Psoas muscle (tissue), 8 donors: Measurements from ENCODE around the gene ARMC12. TPM values are rescaled to one million over a fixed set of nuclear protein-coding genes. Genes with fewer than 3 reads are reported as not detected.

ENCODE experiments used
- ATAC-seq, 4 donors: fragments of 200-7000 bp; cut with Tn5 transposase; one replicate each; pipeline ENCODE4 v1.9.1; 2020; ENCODE audit warnings: moderate library complexity in 3 of 4, mild to moderate bottlenecking in 2 of 4
- DNase-seq, 2 donors: peaks; one replicate each; pipeline ENCODE4 v3.0.0-alpha.2; 2020
- H3K27ac ChIP-seq: fragments of 200-600 bp; one replicate; pipeline ENCODE4 v1.8.0; 2022
- H3K27me3 ChIP-seq, 3 donors: fragments of 200-600 bp in 1 of 3; one replicate each; pipeline versions ENCODE4 v1.6.1 to v1.8.0; 2013 to 2022; ENCODE audit warnings: low read length in 2 of 3, mild to moderate bottlenecking in 2 of 3, moderate library complexity in 1 of 3; ENCODE audit not compliant: insufficient read depth in 3 of 3
- H3K36me3 ChIP-seq, 2 donors: fragments of 200-600 bp in 1 of 2; one replicate each; pipeline versions ENCODE4 v1.6.1 to v1.8.0; 2013 to 2022; ENCODE audit warnings: low read depth in 1 of 2, mild to moderate bottlenecking in 1 of 2, moderate library complexity in 1 of 2; ENCODE audit not compliant: insufficient read depth in 1 of 2
- H3K4me1 ChIP-seq: fragments of 200-600 bp; one replicate; pipeline ENCODE4 v1.8.0; 2022
- H3K4me3 ChIP-seq: fragments of 200-600 bp; one replicate; pipeline ENCODE4 v1.8.0; 2022; ENCODE audit warnings: mild to moderate bottlenecking
- H3K9me3 ChIP-seq: fragments of 200-600 bp; one replicate; pipeline ENCODE4 v1.8.0; 2022
- WGBS, 3 donors: extraction: QIAGEN DNeasy Blood & Tissue Kit; methylation state at CpG; one replicate each; pipeline versions ENCODE4 v1.1.6 to v1.1.7; 2013; 5-methylcytosine and 5-hydroxymethylcytosine counted together
- intact Hi-C, 2 donors: fragments of 100-400 bp; cut with DNase I; formaldehyde crosslinking; loops; one replicate each; pipeline versions ENCODE4 v1.11.0 to v1.14.2; 2022
- polyA plus RNA-seq, 3 donors: library from polyadenylated mRNA; stranded (reverse); fragments of 200-250 nt; gene quantifications; one replicate each; pipeline ENCODE4 v1.2.3, GENCODE V29; 2013
- total RNA-seq, 4 donors: library from RNA; stranded (reverse); fragmentation: NEBNext Ultra II Directional in 2 of 4; extraction: Animal tissue kit (Norgen Biotek cat#: 25700) in 2 of 4; gene quantifications; one replicate each; pipeline versions ENCODE4 v1.2.1 to v1.2.4, GENCODE V29; 2021 to 2023
- TF ChIP-seq, protein P1 (sequence below): fragments of 200-600 bp; IDR thresholded peaks from one replicate; pipeline ENCODE4 v1.8.0; 2022; ENCODE audit warnings: antibody characterized with exemption
- donor health status: healthy with polysubstance abuse.
- donor health status: DM: no; HTN: no; CAD: no; lungs with moderate emphysema.
- donor health status: Bipolar disorder and iron deficiency.
- donor health status: healthy.
- donor health status: DM: yes; HTN: yes; CAD: no.
- donor health status: DM: no; HTN: no; CAD: no.
- donor health status: DM: no; HTN: no; CAD: no.
- donor health status: DM: yes; HTN: yes; CAD: no.

The ARMC12 gene
- total and polyA plus RNA-seq, 7 donors, result 0.25 to 15.5 (median 0.58) TPM; not detected in 2

DNA sequence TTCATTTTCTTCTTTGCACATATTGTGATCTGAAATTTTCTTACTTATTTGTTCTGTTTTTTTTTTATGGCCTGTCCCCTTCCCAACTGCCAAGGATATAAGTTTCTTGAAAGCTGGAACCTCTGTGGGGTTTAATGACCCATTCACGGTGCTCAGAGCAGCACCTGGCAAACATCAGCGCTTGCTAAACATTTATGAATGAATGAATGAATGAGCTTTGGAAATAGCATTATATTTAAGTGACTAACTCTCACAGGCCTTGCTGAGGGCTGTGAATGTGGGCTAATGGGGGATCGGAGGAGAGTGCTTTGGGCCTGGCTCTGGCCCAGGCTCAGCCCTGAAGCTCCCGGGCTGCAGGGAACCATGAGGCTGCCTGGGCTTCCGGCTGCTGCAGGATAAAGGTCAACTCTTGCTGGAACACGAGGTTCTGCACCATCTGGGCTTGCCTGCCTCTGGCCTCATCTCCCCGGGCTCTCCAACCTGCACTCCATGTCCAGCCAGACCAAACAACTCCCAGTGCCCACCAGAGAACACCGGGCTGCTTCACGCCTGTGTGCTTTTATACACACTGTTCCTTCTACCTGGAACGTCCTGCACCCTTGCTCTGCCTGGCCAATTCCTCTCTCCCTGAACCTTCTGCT, 14.6 kb upstream of the ARMC12 start:
- Histone ChIP-seq H3K4me3 (no peak overlapping the region), H3K36me3 (no peaks in the 10 kb centered on the region), H3K27me3 (no peaks in the 10 kb centered on the region), H3K4me1 (peaks cover 56% of the 10 kb centered on the region), H3K27ac (peak overlapping the region; percentile 53), H3K9me3 (no peaks in the 10 kb centered on the region)
- intact Hi-C loops, result no loop called here
- WGBS, 3 donors, result 22 to 45% (median 23%) methylated on average over 10 of the region's 10 CpGs
- TF ChIP-seq, protein P1, sequence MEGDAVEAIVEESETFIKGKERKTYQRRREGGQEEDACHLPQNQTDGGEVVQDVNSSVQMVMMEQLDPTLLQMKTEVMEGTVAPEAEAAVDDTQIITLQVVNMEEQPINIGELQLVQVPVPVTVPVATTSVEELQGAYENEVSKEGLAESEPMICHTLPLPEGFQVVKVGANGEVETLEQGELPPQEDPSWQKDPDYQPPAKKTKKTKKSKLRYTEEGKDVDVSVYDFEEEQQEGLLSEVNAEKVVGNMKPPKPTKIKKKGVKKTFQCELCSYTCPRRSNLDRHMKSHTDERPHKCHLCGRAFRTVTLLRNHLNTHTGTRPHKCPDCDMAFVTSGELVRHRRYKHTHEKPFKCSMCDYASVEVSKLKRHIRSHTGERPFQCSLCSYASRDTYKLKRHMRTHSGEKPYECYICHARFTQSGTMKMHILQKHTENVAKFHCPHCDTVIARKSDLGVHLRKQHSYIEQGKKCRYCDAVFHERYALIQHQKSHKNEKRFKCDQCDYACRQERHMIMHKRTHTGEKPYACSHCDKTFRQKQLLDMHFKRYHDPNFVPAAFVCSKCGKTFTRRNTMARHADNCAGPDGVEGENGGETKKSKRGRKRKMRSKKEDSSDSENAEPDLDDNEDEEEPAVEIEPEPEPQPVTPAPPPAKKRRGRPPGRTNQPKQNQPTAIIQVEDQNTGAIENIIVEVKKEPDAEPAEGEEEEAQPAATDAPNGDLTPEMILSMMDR, result no peak
- ATAC-seq (peak in 2 of 4 donors; percentile 52 to 56), DNase-seq (peak; percentile 53 to 94)

DNA sequence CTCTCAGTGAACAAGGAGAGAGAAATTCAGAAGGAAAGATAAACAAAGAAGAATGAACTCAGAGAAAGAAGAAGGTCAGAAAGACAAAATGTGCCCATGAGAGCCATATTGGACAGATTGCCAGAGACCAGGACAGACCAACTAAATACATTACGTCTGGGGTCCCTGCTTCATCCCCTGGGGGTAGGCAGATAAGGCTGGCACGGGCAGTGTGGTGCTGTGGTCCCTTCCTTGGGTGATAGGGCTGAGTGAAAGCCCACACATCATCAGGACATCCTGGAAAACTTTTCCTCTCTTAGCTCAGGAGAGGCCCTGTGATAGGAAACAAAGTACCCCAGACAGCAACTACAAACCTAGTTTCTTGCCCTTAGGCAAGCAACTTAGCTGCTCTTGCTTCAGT, 13.2 kb upstream of the ARMC12 start:
- H3K27ac ChIP-seq, result peak overlapping the region; percentile 99
- no peaks in the 10 kb centered on the region for H3K36me3 ChIP-seq
- WGBS, 3 donors, result 93 to 97% (median 96%) methylated on average over 2 of the region's 2 CpGs
- DNase-seq, result no peak
- H3K9me3 ChIP-seq, result no peaks in the 10 kb centered on the region
- ATAC-seq, result no peak
- no peak overlapping the region for H3K4me3 ChIP-seq
- TF ChIP-seq, protein P1, result no peak
- intact Hi-C loops, result no loop called here
- H3K4me1 ChIP-seq, result peaks cover 63% of the 10 kb centered on the region
- H3K27me3 ChIP-seq, result no peaks in the 10 kb centered on the region

GRCh38 chr6:35724059-35724458, 12.8 kb upstream of the ARMC12 start:
- H3K9me3 ChIP-seq, result no peaks in the 10 kb centered on the region
- intact Hi-C loops, result no loop called here
- peak overlapping the region; percentile 99 for H3K27ac ChIP-seq
- H3K4me3 ChIP-seq, result no peak overlapping the region
- TF ChIP-seq, protein P1, result no peak
- H3K27me3 ChIP-seq, result no peaks in the 10 kb centered on the region
- no peak for ATAC-seq
- 80 to 93% (median 85%) methylated on average over 4 of the region's 4 CpGs for WGBS, 3 donors
- no peak for DNase-seq
- H3K4me1 ChIP-seq, result peaks cover 67% of the 10 kb centered on the region
- H3K36me3 ChIP-seq, result no peaks in the 10 kb centered on the region

- peak overlapping the region; percentile 99 for H3K27ac ChIP-seq
- H3K9me3 ChIP-seq, result no peaks in the 10 kb centered on the region
- peaks cover 69% of the 10 kb centered on the region for H3K4me1 ChIP-seq
- ATAC-seq (no peak), DNase-seq (no peak)
- intact Hi-C loops, result no loop called here
- no peaks in the 10 kb centered on the region for H3K27me3 ChIP-seq
- TF ChIP-seq, protein P1, result no peak
- H3K4me3 ChIP-seq, result no peak overlapping the region
- 82 to 92% (median 85%) methylated on average over 2 of the region's 2 CpGs for WGBS, 3 donors
- no peaks in the 10 kb centered on the region for H3K36me3 ChIP-seq
Measured at GRCh38 chr6:35724471-35724870, 12.4 kb upstream of the ARMC12 start.
